Kidney (tissue), 14 donors: ENCODE data around the gene TTC39C. TPM values are rescaled to one million over a fixed set of nuclear protein-coding genes. Genes with fewer than 3 reads are reported as not detected.

Experiments
- DNase-seq, 5 donors: peaks; one replicate each; pipeline ENCODE4 v3.0.0-alpha.2; 2013 to 2020
- FAIRE-seq: peaks from 2 replicates; lab custom pipeline; 2012; peaks lifted over from hg19 to GRCh38; lab: Jason Lieb, UNC
- H3K27ac ChIP-seq, 2 donors: one replicate each; pipeline ENCODE4 v1.7.0; 2013; ENCODE audit warnings: low read depth in 2 of 2, low read length in 2 of 2, inconsistent platforms in 1 of 2
- H3K27me3 ChIP-seq: one replicate; pipeline ENCODE4 v1.7.1; 2013; ENCODE audit warnings: low read length, inconsistent platforms; ENCODE audit not compliant: control insufficient read depth, insufficient read depth
- H3K36me3 ChIP-seq, 3 donors: one replicate each; pipeline versions ENCODE4 v1.7.0 to v1.7.1; 2013; ENCODE audit warnings: low read length in 3 of 3, control low read depth in 1 of 3, inconsistent platforms in 1 of 3; ENCODE audit not compliant: insufficient read depth in 3 of 3, control insufficient read depth in 2 of 3
- H3K4me1 ChIP-seq, 3 donors: one replicate each; pipeline versions ENCODE4 v1.7.0 to v1.7.1; 2013; ENCODE audit warnings: low read length in 3 of 3, inconsistent platforms in 1 of 3, low read depth in 1 of 3; ENCODE audit not compliant: control insufficient read depth in 2 of 3, insufficient read depth in 2 of 3
- H3K4me3 ChIP-seq, 3 donors: one replicate each; pipeline versions ENCODE4 v1.7.0 to v1.8.1; 2013; ENCODE audit warnings: low read length in 3 of 3, control low read depth in 1 of 3, inconsistent platforms in 1 of 3
- H3K9ac ChIP-seq, 3 donors: one replicate each; pipeline versions ENCODE4 v1.7.0 to v1.7.1; 2013; ENCODE audit warnings: low read length in 3 of 3, control low read depth in 1 of 3, inconsistent platforms in 1 of 3
- H3K9me3 ChIP-seq, 3 donors: one replicate each; pipeline versions ENCODE4 v1.7.0 to v1.7.1; 2013; ENCODE audit warnings: low read length in 3 of 3, control low read depth in 1 of 3, inconsistent platforms in 1 of 3; ENCODE audit not compliant: control insufficient read depth in 2 of 3, insufficient read depth in 1 of 3
- intact Hi-C: fragments of 100-400 bp; cut with DNase I; formaldehyde crosslinking; loops from one replicate; pipeline ENCODE4 v1.11.1; 2022
- polyA plus RNA-seq: library from polyadenylated mRNA; stranded (reverse); fragments of 350-450 nt; fragmentation: Illumina TruSeq; extraction: RNeasy Lipid Tissue Mini Kit (QIAGEN cat#74804); gene quantifications from one replicate; pipeline ENCODE4 v1.2.3, GENCODE V29; 2014; ENCODE audit warnings: low read depth, low replicate concordance; ENCODE audit not compliant: insufficient read depth
- total RNA-seq: library from RNA; stranded (reverse); fragmentation: NEBNext Ultra II Directional; extraction: Animal tissue kit (Norgen Biotek cat#: 25700); gene quantifications from one replicate; pipeline ENCODE4 v1.2.1, GENCODE V29; 2021
- TF ChIP-seq, protein P1 (sequence below): IDR thresholded peaks from 3 replicates; pipeline ENCODE4 v1.5.1; 2012; ENCODE audit warnings: mild to moderate bottlenecking, moderate library complexity, borderline replicate concordance; ENCODE audit not compliant: insufficient read depth; ENCODE audit errors: extremely low read depth
- donor health status: control.
- donor health status: control.
- donor health status: control.
- donor health status: control.
- donor health status: control.
- donor health status: DM: yes; HTN: yes; CAD: no.
- donor health status: Normal renal cell carcinoma (clear cell type).

Gene TTC39C
- total and polyA plus RNA-seq, 2 donors from 2014 or later: 2.8 to 17.4 TPM

DNA sequence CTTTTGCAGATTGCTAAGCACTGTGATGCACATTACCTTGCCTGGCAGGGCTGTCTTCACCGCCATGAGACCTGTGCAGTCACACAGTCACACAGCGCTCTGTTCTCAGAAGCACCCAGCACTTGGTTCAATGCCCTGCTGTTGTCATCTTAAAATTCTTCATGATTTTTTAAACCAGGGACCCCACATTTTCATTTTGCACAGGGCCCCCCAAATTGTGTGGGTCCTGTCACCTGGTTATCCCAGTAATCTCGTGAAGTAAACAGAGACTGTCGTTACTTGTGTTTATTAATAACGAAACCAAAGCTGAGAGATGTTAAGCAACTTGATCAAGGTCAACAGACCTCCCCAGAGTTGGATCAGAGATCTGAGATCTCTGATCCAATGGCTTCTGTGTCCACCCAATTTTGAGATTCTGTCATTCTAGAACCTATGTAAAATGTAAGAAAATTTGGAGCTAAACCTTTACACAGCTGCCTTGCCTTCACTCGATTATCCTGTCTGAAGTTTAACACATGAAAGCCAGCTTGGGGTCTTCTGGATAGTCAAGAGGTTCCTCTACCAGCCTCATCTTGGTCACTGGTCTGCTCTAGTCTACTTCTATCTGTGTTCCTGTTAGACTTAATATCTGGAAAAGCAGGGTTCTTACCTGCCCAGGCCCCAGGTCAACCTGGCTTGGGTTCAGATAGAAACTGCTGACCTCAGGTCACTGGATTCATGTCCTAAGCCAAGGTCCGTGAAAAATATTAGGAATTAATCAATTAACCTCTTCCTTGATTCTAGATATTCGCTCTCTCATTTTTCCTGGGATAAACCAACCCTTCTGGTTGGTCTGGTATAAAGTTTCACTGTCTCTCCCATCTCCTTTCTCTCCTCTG is 13.7 kb upstream of the TTC39C start:
- H3K36me3 ChIP-seq: no peaks in the 10 kb centered on the region
- H3K4me1 ChIP-seq: no peaks in the 10 kb centered on the region
- H3K9me3 ChIP-seq: no peaks in the 10 kb centered on the region
- H3K27ac ChIP-seq: no peak overlapping the region
- no peak overlapping the region for H3K9ac ChIP-seq
- H3K4me3 ChIP-seq: no peak overlapping the region
- intact Hi-C loops: no loop called here
- TF ChIP-seq, protein P1, sequence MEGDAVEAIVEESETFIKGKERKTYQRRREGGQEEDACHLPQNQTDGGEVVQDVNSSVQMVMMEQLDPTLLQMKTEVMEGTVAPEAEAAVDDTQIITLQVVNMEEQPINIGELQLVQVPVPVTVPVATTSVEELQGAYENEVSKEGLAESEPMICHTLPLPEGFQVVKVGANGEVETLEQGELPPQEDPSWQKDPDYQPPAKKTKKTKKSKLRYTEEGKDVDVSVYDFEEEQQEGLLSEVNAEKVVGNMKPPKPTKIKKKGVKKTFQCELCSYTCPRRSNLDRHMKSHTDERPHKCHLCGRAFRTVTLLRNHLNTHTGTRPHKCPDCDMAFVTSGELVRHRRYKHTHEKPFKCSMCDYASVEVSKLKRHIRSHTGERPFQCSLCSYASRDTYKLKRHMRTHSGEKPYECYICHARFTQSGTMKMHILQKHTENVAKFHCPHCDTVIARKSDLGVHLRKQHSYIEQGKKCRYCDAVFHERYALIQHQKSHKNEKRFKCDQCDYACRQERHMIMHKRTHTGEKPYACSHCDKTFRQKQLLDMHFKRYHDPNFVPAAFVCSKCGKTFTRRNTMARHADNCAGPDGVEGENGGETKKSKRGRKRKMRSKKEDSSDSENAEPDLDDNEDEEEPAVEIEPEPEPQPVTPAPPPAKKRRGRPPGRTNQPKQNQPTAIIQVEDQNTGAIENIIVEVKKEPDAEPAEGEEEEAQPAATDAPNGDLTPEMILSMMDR: no peak
- FAIRE-seq: no peak
- DNase-seq: no peak
- H3K27me3 ChIP-seq: no peaks in the 10 kb centered on the region

GRCh38 chr18:24002479-24002878 is 12.1 kb upstream of the TTC39C start:
- Histone ChIP-seq H3K4me3 (no peak overlapping the region), H3K36me3 (no peaks in the 10 kb centered on the region), H3K9ac (no peak overlapping the region), H3K4me1 (no peaks in the 10 kb centered on the region), H3K27ac (no peak overlapping the region), H3K9me3 (no peaks in the 10 kb centered on the region), H3K27me3 (no peaks in the 10 kb centered on the region)
- TF ChIP-seq, protein P1: no peak
- no peak for DNase-seq
- intact Hi-C loops: no loop called here
- FAIRE-seq: no peak

- no peaks in the 10 kb centered on the region for H3K36me3 ChIP-seq
- no peaks in the 10 kb centered on the region for H3K9me3 ChIP-seq
- H3K9ac ChIP-seq: no peak overlapping the region
- TF ChIP-seq, protein P1: no peak
- intact Hi-C loops: no loop called here
- FAIRE-seq (no peak), DNase-seq (no peak)
- no peaks in the 10 kb centered on the region for H3K27me3 ChIP-seq
- H3K4me3 ChIP-seq: no peak overlapping the region
- H3K4me1 ChIP-seq: no peaks in the 10 kb centered on the region
- no peak overlapping the region for H3K27ac ChIP-seq
Measured at GRCh38 chr18:24003288-24003687, 11.3 kb upstream of the TTC39C start.
